H9 (cell line): ENCODE results near the gene PTGR1. TPM values are rescaled to one million over a fixed set of nuclear protein-coding genes. Genes with fewer than 3 reads are reported as not detected.

Source experiments
- DNase-seq: peaks from one replicate; pipeline ENCODE4 v3.0.0-alpha.2; 2017
- H2AFZ ChIP-seq: one replicate; pipeline ENCODE4 v1.6.1; 2013; ENCODE audit warnings: mild to moderate bottlenecking, low read length, control low read depth, moderate library complexity
- H2AK5ac ChIP-seq: 2 replicates; pipeline ENCODE4 v1.6.1; 2013; ENCODE audit warnings: low read length, control low read depth, mixed read lengths; ENCODE audit not compliant: insufficient read length
- H2BK120ac ChIP-seq: one replicate; pipeline ENCODE4 v1.6.1; 2013; ENCODE audit warnings: low read depth, mild to moderate bottlenecking, low read length, control low read depth, inconsistent platforms; ENCODE audit not compliant: poor library complexity, severe bottlenecking
- H2BK12ac ChIP-seq: 2 replicates; pipeline ENCODE4 v1.6.1; 2013; ENCODE audit warnings: low read length, control low read depth, mixed read lengths, low read depth; ENCODE audit not compliant: insufficient read length
- H2BK15ac ChIP-seq: 2 replicates; pipeline ENCODE4 v1.6.1; 2013; ENCODE audit warnings: low read depth, low read length, control low read depth
- H2BK20ac ChIP-seq: one replicate; pipeline ENCODE4 v1.6.1; 2013; ENCODE audit warnings: low read depth, mild to moderate bottlenecking, low read length, control low read depth, inconsistent platforms; ENCODE audit not compliant: poor library complexity, severe bottlenecking
- H2BK5ac ChIP-seq: 2 replicates; pipeline ENCODE4 v1.6.1; 2013; ENCODE audit warnings: low read length, control low read depth, mixed read lengths; ENCODE audit not compliant: insufficient read length
- H3K14ac ChIP-seq: 2 replicates; pipeline ENCODE4 v1.6.1; 2013; ENCODE audit warnings: low read length, control low read depth; ENCODE audit not compliant: insufficient read depth
- H3K18ac ChIP-seq: 2 replicates; pipeline ENCODE4 v1.6.1; 2013; ENCODE audit warnings: low read depth, mild to moderate bottlenecking, mixed read lengths, low read length, control low read depth; ENCODE audit not compliant: insufficient read length
- H3K23ac ChIP-seq: 2 replicates; pipeline ENCODE4 v1.6.1; 2013; ENCODE audit warnings: low read length, control low read depth, mixed read lengths, low read depth; ENCODE audit not compliant: insufficient read length
- H3K23me2 ChIP-seq: 2 replicates; pipeline ENCODE4 v1.6.1; 2013; ENCODE audit warnings: low read depth, mild to moderate bottlenecking, mixed read lengths, low read length, control low read depth; ENCODE audit not compliant: insufficient read length, poor library complexity, severe bottlenecking
- H3K27ac ChIP-seq: 2 replicates; pipeline ENCODE4 v1.5.1; 2013; ENCODE audit warnings: low read length, control low read depth, mixed read lengths, low read depth; ENCODE audit not compliant: insufficient read length
- H3K27me3 ChIP-seq: 2 replicates; pipeline ENCODE4 v1.6.1; 2013; ENCODE audit warnings: low read length, control low read depth, inconsistent platforms; ENCODE audit not compliant: insufficient read depth
- H3K4ac ChIP-seq: 2 replicates; pipeline ENCODE4 v1.6.1; 2013; ENCODE audit warnings: low read depth, mild to moderate bottlenecking, control low read depth, inconsistent platforms, low read length, moderate library complexity
- H3K4me1 ChIP-seq: 2 replicates; pipeline ENCODE4 v1.6.1; 2013; ENCODE audit warnings: low read length, control low read depth, inconsistent platforms; ENCODE audit not compliant: insufficient read depth
- H3K4me2 ChIP-seq: 2 replicates; pipeline ENCODE4 v1.6.1; 2013; ENCODE audit warnings: low read length, control low read depth, mixed read lengths; ENCODE audit not compliant: insufficient read length, insufficient read depth
- H3K56ac ChIP-seq: 2 replicates; pipeline ENCODE4 v1.6.1; 2013; ENCODE audit warnings: low read depth, mild to moderate bottlenecking, mixed read lengths, low read length, control low read depth; ENCODE audit not compliant: insufficient read length
- H3K79me1 ChIP-seq: 2 replicates; pipeline ENCODE4 v1.6.1; 2013; ENCODE audit warnings: low read depth, mild to moderate bottlenecking, moderate library complexity, low read length, control low read depth, inconsistent platforms; ENCODE audit not compliant: insufficient read depth, poor library complexity, severe bottlenecking
- H3K79me2 ChIP-seq: 2 replicates; pipeline ENCODE4 v1.6.1; 2013; ENCODE audit warnings: low read length, control low read depth, inconsistent platforms; ENCODE audit not compliant: insufficient read depth
- H3K9ac ChIP-seq: 2 replicates; pipeline ENCODE4 v1.6.1; 2013; ENCODE audit warnings: low read length, control low read depth, mixed read lengths; ENCODE audit not compliant: insufficient read length; ENCODE audit errors: extremely low read depth
- H3K9me3 ChIP-seq: one replicate; pipeline ENCODE4 v1.6.1; 2013; ENCODE audit warnings: low read depth, low read length, inconsistent platforms; ENCODE audit not compliant: control insufficient read depth
- H3T11ph ChIP-seq: one replicate; pipeline ENCODE4 v1.6.1; 2013; ENCODE audit warnings: mild to moderate bottlenecking, low read length, control low read depth, inconsistent platforms
- H4K20me1 ChIP-seq: one replicate; pipeline ENCODE4 v1.6.1; 2013; ENCODE audit not compliant: control insufficient read depth, insufficient read length, insufficient read depth
- H4K5ac ChIP-seq: 2 replicates; pipeline ENCODE4 v1.6.1; 2013; ENCODE audit warnings: low read depth, mild to moderate bottlenecking, mixed read lengths, low read length, control low read depth; ENCODE audit not compliant: insufficient read length
- H4K8ac ChIP-seq: replicated peaks from 2 replicates; pipeline ENCODE4 v1.6.1; 2013; ENCODE audit warnings: low read length, control low read depth, mixed read lengths, low read depth; ENCODE audit not compliant: insufficient read length
- H4K91ac ChIP-seq: 2 replicates; pipeline ENCODE4 v1.6.1; 2013; ENCODE audit warnings: low read depth, mild to moderate bottlenecking, moderate library complexity, mixed read lengths, low read length, control low read depth; ENCODE audit not compliant: insufficient read length
- H3K27ac Mint-ChIP-seq, 3 experiments: 2 replicates in 2 of 3; 3 replicates in 1 of 3; pipeline ENCODE4 v1.8.0; 2020 to 2021; ENCODE audit warnings: mixed read lengths in 3 of 3, mild to moderate bottlenecking in 1 of 3, moderate library complexity in 1 of 3
- H3K27me3 Mint-ChIP-seq: 2 replicates; pipeline ENCODE4 v1.8.0; 2021; ENCODE audit warnings: low read depth, mild to moderate bottlenecking, moderate library complexity, mixed read lengths
- H3K36me3 Mint-ChIP-seq, 3 experiments: 2 replicates in 2 of 3; 3 replicates in 1 of 3; pipeline ENCODE4 v1.8.0; 2020 to 2021; ENCODE audit warnings: low read depth in 3 of 3, mixed read lengths in 3 of 3; ENCODE audit not compliant: insufficient read depth in 1 of 3
- H3K4me1 Mint-ChIP-seq, 2 experiments: 2 replicates each; pipeline ENCODE4 v1.8.0; 2020; ENCODE audit warnings: mixed read lengths in 2 of 2
- H3K4me3 Mint-ChIP-seq, 2 experiments: 2 replicates in 1 of 2; 3 replicates in 1 of 2; pipeline ENCODE4 v1.8.0; 2020 to 2021; ENCODE audit warnings: mild to moderate bottlenecking in 2 of 2, mixed read lengths in 2 of 2, moderate library complexity in 1 of 2
- H3K9me3 Mint-ChIP-seq, 2 experiments: 2 replicates in 1 of 2; 3 replicates in 1 of 2; pipeline ENCODE4 v1.8.0; 2020; ENCODE audit warnings: mild to moderate bottlenecking in 2 of 2, mixed read lengths in 2 of 2, moderate library complexity in 1 of 2
- CTCF ChIP-seq: fragments of 200-600 bp; sonication (generic); conservative IDR thresholded peaks from 3 replicates; pipeline ENCODE4 v1.8.0; 2021; ENCODE audit warnings: antibody characterized with exemption, mild to moderate bottlenecking
- WGBS: extraction: QIAGEN DNeasy Blood & Tissue Kit; methylation state at CpG from one replicate; pipeline ENCODE4 v1.1.7; 2013; ENCODE audit warnings: missing lambda C conversion rate, low lambda C conversion rate, mixed read lengths; ENCODE audit not compliant: insufficient read length; ENCODE audit errors: extremely low coverage; 5-methylcytosine and 5-hydroxymethylcytosine counted together
- total RNA-seq: library from RNA; stranded (reverse); gene quantifications from 2 replicates; pipeline ENCODE4 v1.2.1, GENCODE V29; 2021

The PTGR1 gene
- total RNA-seq, 1 experiment from 2014 or later, result 45.2 TPM

GRCh38 chr9:111645806-111646205 is 46.4 kb upstream of the PTGR1 start:
- H3K23ac ChIP-seq, result no peak overlapping the region
- H2BK20ac ChIP-seq, result no peak overlapping the region
- H3K4me2 ChIP-seq, result no peak overlapping the region
- H3K18ac ChIP-seq, result no peak overlapping the region
- H3K4me1 Mint-ChIP-seq, result no peaks in the 10 kb centered on the region
- H4K20me1 ChIP-seq, result no peaks in the 10 kb centered on the region
- H3K23me2 ChIP-seq, result no peaks in the 10 kb centered on the region
- no peak overlapping the region for H2BK120ac ChIP-seq
- no peak for TF ChIP-seq CTCF
- no peak overlapping the region for H3K4ac ChIP-seq
- H2BK5ac ChIP-seq, result no peak overlapping the region
- no peak overlapping the region for H3K14ac ChIP-seq
- no peak overlapping the region for H4K5ac ChIP-seq
- H3K9me3 ChIP-seq, result no peaks in the 10 kb centered on the region
- no peak overlapping the region for H2BK15ac ChIP-seq
- no peaks in the 10 kb centered on the region for H3K27me3 Mint-ChIP-seq
- H3K9ac ChIP-seq, result no peak overlapping the region
- no peak overlapping the region for H3K56ac ChIP-seq
- H4K8ac ChIP-seq, result no peak overlapping the region
- H3T11ph ChIP-seq, result no peak overlapping the region
- no peak overlapping the region for H2AFZ ChIP-seq
- H3K9me3 Mint-ChIP-seq, result no peaks in the 10 kb centered on the region
- H3K27me3 ChIP-seq, result no peaks in the 10 kb centered on the region
- H3K4me1 ChIP-seq, result no peaks in the 10 kb centered on the region
- WGBS, result no CpG with 5 or more reads among the region's 1 CpG
- H3K36me3 Mint-ChIP-seq, result peaks cover 18 to 45% (median 41%) of the 10 kb centered on the region in 3 experiments; a peak in 6 of 7 replicates
- no peak overlapping the region for H4K91ac ChIP-seq
- H3K4me3 Mint-ChIP-seq, result no peak overlapping the region
- H3K79me2 ChIP-seq, result no peaks in the 10 kb centered on the region
- no peak overlapping the region for H3K27ac ChIP-seq
- no peak for DNase-seq
- H3K27ac Mint-ChIP-seq, result no peak overlapping the region
- H3K79me1 ChIP-seq, result no peaks in the 10 kb centered on the region
- no peak overlapping the region for H2AK5ac ChIP-seq
- H2BK12ac ChIP-seq, result no peak overlapping the region
